ENCODE results near the gene EFEMP2. TPM values are rescaled to one million over a fixed set of nuclear protein-coding genes. Genes with fewer than 3 reads are reported as not detected.

EFEMP2 gene
- total RNA-seq, 1 donor from 2014 or later = 310 TPM

GRCh38 chr11:65857853-65858680 is 14.5 kb downstream of the EFEMP2 start, which contains the start of gene CFL1:
Gene CFL1, minus strand, starts transcription at chr11:65858180. Its CDS starts 81 bp downstream, at chr11:65858099.
- DNase-seq (ENCODE audit: low spot score) = peak; percentile 100
- H3K27me3 Mint-ChIP-seq (ENCODE audit: low read depth) = no peaks in the 10 kb centered on the region
- H3K4me1 Mint-ChIP-seq (ENCODE audit: low read depth) = peaks cover 68% of the 10 kb centered on the region

GRCh38 chr11:65857500-65857852 is 15.1 kb downstream of the EFEMP2 start:
- Mint-ChIP-seq H3K9me3 (ENCODE audit: low read depth) (no peaks in the 10 kb centered on the region), H3K27ac (ENCODE audit: unreplicated experiment) (peak overlapping the region; percentile 63), H3K4me1 (ENCODE audit: low read depth) (peaks cover 62% of the 10 kb centered on the region), H3K27me3 (ENCODE audit: low read depth) (no peaks in the 10 kb centered on the region), H3K4me3 (ENCODE audit: unreplicated experiment) (peak overlapping the region; percentile 97), H3K36me3 (ENCODE audit: low read depth) (peaks cover 34% of the 10 kb centered on the region)
- TF ChIP-seq CTCF (IDR thresholded peaks at IDR 0.05) = peak; percentile 25
- DNase-seq (ENCODE audit: low spot score) = peak; percentile 91

More at GRCh38 chr11:65857853-65858680, 14.5 kb downstream of the EFEMP2 start, which contains the start of gene CFL1:
- TF ChIP-seq CTCF (IDR thresholded peaks at IDR 0.05) = no peak
- Mint-ChIP-seq H3K9me3 (ENCODE audit: low read depth) (no peaks in the 10 kb centered on the region), H3K36me3 (ENCODE audit: low read depth) (peaks cover 37% of the 10 kb centered on the region), H3K4me3 (ENCODE audit: unreplicated experiment) (peak within 1 kb of the TSS; percentile 97), H3K27ac (ENCODE audit: unreplicated experiment) (peak within 1 kb of the TSS; percentile 96)

- no peaks in the 10 kb centered on the region for H3K9me3 Mint-ChIP-seq (ENCODE audit: low read depth)
- H3K27ac Mint-ChIP-seq (ENCODE audit: unreplicated experiment) = peak overlapping the region; percentile 88
- H3K27me3 Mint-ChIP-seq (ENCODE audit: low read depth) = no peaks in the 10 kb centered on the region
- peaks cover 38% of the 10 kb centered on the region for H3K36me3 Mint-ChIP-seq (ENCODE audit: low read depth)
- peaks cover 57% of the 10 kb centered on the region for H3K4me1 Mint-ChIP-seq (ENCODE audit: low read depth)
- H3K4me3 Mint-ChIP-seq (ENCODE audit: unreplicated experiment) = peak overlapping the region; percentile 97
- TF ChIP-seq CTCF (IDR thresholded peaks at IDR 0.05) = no peak
- DNase-seq (ENCODE audit: low spot score) = peak; percentile 95
These were observed 15.7 kb downstream of the EFEMP2 start for GRCh38 chr11:65856689-65857499.

GRCh38 chr11:65855927-65856363 is 16.7 kb downstream of the EFEMP2 start:
- Mint-ChIP-seq H3K9me3 (ENCODE audit: low read depth) (peaks cover 3% of the 10 kb centered on the region), H3K27ac (ENCODE audit: unreplicated experiment) (peak overlapping the region; percentile 88), H3K4me3 (ENCODE audit: unreplicated experiment) (peak overlapping the region; percentile 97), H3K27me3 (ENCODE audit: low read depth) (no peaks in the 10 kb centered on the region), H3K36me3 (ENCODE audit: low read depth) (peaks cover 44% of the 10 kb centered on the region), H3K4me1 (ENCODE audit: low read depth) (peaks cover 48% of the 10 kb centered on the region)
- no peak for TF ChIP-seq CTCF (IDR thresholded peaks at IDR 0.05)
- peak; percentile 33 for DNase-seq (ENCODE audit: low spot score)
